Fibroblast of peridontal ligament (primary cell): Measurements from ENCODE around the gene SART1.

Source experiments
- DNase-seq: peaks from one replicate; pipeline ENCODE4 v3.0.0-alpha.2; 2010; ENCODE audit errors: extremely low read depth

The SART1 gene

DNA sequence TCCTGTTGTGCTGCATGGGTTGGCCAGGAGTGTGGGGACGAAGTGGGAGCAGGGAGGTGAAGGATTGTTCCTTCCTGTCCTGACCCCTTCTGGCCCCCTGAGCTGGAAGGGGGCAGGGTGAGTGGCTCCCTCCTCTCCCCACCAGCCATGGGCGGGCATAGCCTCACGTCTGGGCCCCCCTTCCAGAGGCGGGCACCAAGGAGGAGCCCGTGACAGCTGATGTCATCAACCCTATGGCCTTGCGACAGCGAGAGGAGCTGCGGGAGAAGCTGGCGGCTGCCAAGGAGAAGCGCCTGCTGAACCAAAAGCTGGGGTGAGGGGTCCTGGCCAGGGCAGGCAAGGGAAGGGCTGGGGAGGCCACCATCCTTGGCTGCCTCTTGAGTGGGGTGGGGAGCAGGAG is 3.4 kb downstream of the SART1 start:
- DNase-seq: no peak

DNA sequence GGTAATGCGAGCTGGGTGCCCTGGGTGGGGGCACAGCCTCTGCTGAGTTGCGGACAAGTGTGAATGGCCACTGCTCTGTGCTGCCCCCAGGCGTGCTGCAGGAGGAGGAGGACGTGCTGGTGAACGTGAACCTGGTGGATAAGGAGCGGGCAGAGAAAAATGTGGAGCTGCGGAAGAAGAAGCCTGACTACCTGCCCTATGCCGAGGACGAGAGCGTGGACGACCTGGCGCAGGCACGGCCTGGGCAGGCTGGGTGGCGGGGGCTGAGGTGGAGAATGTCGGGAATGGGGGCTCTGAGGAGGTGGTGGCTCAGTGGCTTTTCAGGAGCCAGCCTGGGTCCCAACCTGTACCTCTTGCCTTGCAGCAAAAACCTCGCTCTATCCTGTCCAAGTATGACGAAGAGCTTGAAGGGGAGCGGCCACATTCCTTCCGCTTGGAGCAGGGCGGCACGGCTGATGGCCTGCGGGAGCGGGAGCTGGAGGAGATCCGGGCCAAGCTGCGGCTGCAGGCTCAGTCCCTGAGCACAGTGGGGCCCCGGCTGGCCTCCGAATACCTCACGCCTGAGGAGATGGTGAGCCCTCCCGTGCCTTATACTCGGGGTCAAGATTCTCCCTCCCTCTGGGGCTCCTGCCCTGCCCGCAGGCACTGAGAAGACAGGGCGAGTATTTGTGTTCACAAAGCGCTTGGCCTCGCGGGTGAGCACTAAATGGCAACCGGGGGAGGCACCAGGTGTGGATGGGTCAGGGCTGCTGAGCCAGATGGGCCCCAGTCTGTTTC is 4.6 kb downstream of the SART1 start:
- DNase-seq: no peak

GRCh38 chr11:65967329-65967934 is 5.9 kb downstream of the SART1 start:
- no peak for DNase-seq

DNA sequence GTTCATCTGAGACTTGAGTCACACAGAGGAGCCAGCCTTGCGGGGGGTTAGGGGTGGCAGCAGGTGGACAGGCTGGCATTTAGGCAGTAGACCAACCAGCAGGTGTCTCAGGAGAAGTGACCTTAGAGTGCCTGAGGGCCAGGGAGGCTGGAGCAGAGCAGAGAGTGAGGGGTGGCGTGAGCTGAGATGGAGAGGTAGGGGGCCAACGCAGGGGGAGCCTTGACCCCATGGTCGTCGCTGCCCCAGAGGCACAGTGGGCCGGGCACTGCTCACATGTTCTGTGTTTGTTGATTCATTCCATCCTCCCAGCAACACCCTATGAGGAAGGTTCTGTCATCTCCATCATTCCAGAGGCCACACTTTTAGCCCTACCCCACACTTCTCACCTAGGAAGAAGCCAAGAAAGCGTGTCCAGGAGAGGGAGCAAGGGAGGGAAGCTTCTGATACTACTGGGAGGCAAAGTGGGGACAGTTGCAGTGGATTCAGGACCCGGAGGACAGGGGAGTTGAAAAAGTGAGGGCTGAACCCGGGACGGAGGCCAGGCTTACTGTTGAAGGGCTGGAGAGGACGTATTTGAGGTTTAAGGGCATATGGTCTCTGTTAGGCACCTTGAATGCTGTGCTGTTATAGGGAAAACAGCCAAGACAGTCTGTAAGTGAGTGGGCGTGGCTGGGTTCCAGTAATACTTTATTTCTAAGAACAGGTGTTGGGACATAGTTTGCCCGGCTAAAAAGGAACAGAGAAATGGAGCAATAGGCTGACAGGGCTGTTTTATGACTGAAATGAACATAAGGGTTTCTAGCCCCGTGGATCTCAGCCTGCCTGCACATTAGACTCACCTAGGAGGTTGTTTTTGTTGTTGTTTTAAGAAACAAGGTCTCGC is 7.3 kb downstream of the SART1 start:
- no peak for DNase-seq

DNA sequence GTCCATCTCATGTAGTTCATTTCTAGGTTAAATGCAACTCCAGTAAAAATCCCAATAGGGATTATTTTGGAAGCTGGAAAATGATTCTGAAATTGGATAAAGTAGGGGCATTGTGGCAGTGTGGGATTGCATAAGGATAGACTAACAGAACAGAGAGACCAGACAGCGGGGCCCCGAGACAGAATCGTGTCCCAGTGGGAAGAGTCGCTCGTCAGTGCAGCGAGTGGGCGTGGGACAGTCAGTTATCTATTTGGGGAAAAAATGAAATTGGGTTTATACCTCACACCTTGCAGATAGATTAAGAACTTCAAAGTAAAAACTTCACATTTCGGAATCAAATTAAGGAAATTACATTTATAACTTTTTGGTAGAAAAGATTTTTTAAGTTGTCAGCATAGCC is 10.6 kb downstream of the SART1 start:
- no peak for DNase-seq

DNA sequence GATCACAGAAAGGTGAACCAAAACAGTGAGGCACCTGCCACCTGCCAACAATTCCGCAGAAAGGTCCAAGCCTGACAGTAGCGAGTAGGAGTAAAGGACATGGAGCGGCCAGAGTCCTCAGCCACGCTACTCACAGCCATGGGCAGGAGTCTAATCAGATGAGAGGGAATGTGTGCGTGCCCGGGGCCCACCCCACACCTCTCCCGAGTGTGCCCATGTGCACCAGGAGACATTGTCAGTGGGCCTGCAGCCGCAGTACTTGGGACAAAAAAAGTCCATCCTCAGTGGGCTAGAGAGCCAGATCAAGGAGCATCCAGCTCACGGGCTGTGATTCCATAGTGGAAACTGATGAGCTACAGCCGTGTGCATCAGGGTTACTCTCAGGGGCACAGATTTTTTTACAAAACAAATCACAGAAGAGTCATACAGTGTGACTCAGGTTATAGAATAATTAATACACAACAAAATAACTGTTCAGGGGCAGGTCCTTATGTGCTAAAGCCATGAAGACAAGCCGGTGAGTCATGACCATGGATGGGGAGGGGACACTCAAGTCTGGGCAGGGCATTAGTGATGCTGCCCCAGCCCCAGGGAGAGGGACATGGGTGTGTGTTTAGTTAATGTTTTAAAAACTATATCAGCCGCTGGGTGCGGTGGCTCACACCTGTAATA is 12.0 kb downstream of the SART1 start:
- no peak for DNase-seq

DNA sequence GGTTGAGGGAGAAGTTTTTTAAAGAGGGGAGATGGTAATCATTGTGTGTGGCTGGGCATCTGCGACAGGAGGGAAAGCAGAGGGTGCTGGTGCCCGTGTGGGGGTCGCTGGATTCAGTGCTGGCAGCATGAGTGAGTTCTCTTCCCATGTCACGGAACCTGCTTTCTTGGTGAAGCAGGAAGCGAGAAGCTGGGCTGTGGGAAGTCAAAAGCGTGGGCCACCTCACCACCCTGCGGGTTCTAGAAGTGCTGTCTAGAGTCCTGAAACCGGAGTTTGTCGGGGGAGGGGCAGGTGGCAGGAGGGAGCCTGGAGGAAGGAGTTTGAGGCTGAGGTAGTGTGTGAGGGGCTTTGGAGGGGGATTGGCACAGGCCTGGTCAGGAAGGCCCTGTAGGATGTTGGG is 14.2 kb downstream of the SART1 start:
- DNase-seq: no peak

GRCh38 chr11:65976216-65977176 is 15.0 kb downstream of the SART1 start:
- no peak for DNase-seq

DNA sequence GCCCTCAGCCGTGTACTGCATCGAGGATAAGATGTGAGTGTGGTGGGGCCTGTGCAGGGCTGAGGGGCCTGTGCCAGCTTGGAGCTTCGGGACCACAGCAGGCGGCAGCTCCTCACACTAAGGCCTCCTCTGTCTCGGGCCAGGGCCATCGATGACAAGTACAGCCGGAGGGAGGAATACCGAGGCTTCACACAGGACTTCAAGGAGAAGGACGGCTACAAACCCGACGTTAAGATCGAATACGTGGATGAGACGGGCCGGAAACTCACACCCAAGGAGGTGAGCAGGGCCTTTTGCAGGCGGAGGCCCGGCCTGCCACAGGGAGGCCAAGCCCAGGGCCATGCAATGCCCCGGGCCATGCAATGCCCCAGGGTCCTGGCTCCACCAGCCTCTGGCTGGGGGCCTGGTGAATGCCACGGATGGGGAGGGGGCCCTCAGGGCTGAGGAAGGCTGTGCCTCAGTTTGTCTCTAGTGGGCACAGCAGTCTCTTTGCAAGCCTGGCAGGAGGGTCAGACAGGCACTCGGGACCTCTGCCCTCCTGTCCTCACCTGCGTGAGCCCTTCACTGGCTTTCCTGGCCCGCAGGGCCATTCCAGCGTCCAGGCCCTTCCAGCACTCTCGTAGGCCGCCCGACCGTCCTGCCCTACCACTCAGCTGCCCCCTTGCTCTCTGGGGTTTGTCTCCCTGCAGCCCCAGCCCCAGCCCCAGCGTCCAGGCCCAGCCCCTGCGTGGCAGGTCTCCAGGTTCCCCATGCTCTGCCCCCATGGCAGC is 16.3 kb downstream of the SART1 start:
- no peak for DNase-seq

DNA sequence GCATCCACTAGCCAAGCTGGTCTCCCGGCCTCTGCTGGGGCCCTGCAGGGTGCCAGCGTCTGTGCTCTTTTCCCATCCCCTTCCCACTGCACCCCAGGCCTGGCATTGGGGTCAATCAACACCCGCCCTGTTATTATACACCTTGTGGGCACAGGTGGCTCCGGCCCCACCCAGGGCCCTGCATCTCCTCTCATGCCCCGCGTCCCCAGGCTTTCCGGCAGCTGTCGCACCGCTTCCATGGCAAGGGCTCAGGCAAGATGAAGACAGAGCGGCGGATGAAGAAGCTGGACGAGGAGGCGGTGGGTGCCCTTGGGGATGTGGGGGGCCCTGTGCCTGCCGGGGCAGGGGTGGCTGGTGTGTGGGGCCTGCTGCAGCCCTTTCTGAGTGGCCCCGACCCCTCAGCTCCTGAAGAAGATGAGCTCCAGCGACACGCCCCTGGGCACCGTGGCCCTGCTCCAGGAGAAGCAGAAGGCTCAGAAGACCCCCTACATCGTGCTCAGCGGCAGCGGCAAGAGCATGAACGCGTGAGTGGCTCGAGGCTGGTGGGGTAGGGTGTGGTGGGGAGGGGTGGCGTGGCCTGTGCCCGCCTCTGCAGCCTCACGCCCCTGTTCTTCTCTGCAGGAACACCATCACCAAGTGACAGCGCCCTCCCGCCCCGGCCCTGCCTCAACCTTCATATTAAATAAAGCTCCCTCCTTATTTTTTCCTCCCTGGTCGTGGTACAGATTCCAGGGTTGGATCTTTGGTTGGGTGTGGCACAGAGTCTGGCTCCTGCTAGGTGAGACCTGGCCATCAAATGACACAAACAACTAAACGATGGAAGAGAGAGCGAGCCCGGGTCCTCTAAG is 17.1 kb downstream of the SART1 start:
- no peak for DNase-seq

GRCh38 chr11:65979261-65979759 is 17.8 kb downstream of the SART1 start:
- DNase-seq: no peak

- no peak for DNase-seq
Measured at GRCh38 chr11:65981101-65981740, 19.7 kb downstream of the SART1 start.

- no peak for DNase-seq
Measured at GRCh38 chr11:65981972-65982823, 20.7 kb downstream of the SART1 start.

DNA sequence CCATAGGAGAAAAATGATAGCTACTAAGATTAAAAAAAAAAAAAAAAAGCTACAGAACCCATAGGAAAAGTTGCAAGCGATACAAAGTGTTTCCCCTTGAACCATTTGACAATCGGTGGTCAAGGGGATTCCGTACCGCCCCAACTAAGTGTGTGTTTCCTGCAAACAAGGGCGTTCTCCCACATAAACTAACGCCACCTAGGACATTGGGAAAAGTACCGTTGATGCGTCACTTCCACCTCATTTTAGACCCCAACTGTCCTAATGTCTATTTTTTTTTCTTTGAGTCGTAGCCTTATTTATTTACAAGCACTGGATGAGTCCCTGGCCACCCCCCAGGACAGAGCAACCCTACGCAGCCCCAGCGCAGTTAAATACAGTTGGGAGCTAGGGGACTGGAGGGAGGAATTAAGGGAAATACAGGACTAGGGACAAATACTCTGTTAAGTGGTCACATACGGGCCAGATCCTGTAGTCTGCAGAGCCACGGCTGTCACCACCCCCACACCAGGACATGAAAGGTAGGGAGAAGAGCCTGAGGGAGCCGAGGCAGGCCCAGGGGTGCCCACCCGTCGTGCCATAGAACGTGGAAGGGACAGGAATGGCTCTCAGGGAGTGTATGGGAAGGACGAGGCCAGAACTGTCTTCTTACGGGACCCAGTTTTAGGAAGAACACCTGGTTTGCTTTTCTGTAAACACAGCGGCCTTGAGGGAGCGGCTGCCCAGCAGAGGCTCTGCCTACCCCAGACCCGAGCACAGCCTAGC is 21.5 kb downstream of the SART1 start:
- no peak for DNase-seq

GRCh38 chr11:65983589-65983987 is 22.1 kb downstream of the SART1 start:
- no peak for DNase-seq

DNA sequence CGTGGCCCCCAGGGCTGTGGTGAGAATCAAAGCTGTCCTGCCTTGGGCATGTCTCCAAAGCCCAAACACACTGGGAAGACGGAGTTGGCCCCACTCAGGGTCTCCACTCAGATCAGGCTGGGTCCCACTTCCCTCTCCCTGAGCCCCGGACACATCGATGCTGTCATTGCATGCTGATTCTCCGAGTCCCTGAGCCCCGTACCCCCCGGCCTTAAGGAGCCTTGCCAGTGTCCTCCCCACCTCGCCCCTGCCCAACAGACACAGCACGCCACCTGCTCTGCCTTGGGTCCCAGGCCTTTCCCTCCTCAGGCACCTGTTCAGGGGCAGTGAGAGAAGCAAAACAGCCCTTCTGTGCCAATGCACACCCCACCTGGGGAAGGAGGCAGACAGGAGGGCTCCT is 25.8 kb downstream of the SART1 start:
- no peak for DNase-seq
